GM19324 (cell line): ENCODE measurements around the gene EHMT1.

Experiments
- ATAC-seq: cut with Tn5 transposase; IDR thresholded peaks from one replicate; pipeline ENCODE4 v1.9.1; 2021; ENCODE audit warnings: mild to moderate bottlenecking, moderate library complexity; ENCODE audit not compliant: unreplicated experiment, low FRiP score

EHMT1 gene

DNA sequence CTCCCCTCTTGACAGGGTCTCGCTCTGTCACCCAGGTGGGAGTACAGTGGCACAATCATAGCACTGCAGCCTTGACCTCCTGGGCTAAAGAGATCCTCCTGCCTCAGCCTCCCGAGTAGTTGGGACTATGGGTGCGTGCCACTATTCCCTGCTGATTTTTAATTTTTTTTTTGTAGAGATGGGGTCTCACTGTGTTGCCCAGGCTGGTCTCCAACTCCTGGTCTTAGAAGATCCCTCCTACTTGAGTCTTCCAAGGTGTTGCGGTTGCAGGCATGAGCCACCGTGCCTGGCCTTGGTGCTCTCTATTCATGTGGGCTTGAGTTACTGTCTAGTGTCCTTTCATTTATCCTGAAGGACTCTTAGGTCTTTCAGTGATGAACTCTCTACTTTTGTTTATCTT is 24.1 kb downstream of the EHMT1 start:
- no peak for ATAC-seq

DNA sequence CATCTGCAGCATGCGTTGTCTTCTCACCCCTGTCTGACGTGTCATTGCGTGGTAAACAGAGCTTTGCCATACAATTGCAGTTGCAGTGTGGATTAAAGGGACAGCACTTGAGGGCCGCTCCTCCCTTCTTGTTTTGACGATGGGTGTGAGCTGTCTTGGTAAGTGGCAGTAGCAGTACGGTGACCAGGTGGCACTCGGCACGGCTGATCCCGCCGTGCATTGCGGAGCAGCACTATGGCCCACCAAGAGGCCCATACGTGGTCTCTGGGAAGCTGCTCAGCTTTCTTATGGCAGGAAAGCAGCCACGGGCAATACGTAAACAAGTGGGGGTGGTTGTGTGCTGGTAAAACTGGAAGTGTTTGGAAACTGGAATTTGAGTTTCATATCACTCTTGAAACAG is 25.1 kb downstream of the EHMT1 start:
- ATAC-seq = no peak

DNA sequence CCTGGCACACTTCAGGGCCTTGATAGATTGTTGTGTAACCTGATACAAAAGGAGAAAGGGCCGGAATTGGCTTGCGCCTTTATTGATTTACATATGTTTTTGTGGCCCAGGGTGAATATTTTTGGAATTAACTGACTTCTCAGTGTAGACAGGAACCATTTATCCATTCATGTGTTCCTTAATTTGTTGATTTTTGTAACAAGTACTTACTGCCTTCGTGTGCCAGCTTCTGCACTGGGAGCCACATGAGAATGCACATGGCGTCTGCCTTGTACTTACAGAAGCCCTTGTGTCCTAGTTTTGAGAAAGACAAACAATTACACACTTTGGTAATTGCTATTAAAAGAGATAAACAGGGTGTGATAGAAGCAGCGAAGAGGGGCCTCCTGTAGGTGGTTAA is 26.4 kb downstream of the EHMT1 start:
- ATAC-seq = no peak

DNA sequence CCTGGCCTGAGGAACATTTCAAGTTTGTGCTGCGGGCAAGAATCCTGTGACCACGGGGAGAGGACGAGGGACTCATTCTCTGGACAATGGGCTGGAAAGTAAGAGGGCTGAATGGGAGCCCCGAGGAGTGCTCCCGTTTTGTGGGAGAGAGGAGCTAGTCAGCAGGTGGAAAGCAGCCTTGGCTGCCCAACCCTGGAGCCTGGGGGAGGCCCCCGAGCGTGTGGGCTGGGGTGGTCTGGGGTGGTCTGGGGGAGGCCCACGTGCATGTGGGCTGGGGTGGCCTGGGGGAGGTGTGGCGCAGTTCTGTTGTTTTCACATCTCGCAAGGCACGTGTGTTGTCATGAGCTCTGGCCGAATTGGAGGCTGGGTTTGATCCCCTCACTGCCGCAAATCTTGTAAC is 27.5 kb downstream of the EHMT1 start:
- ATAC-seq = no peak

DNA sequence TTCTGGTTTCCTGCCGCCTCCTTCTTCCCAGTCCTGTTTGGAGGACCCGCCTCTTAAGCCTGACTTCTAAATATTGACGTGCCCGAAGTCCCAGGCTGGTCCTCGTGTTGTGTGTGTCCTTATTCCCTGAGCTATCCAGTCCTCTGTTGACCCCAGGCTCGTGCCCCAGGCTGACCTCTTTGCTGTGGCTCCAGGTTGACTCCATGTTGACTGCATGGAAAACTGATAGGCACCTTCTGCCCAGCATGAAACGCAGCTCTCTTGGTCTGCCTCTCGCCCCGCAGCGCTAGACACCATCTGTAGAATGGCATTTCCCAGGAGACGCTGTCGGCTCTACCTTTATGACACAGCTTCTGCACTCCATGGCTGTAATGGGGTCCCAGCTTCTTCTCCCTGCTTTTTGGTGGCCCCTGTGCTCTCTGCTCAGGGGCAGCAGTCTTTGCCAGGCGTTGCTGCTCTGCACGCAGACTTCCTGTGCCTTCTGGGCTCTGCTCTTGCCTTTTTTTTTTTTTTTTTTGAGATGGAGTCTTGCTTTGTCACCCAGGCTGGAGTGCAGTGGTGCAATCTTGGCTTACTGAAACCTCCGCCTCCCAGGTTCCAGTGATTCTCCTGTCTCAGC is 28.4 kb downstream of the EHMT1 start:
- no peak for ATAC-seq

DNA sequence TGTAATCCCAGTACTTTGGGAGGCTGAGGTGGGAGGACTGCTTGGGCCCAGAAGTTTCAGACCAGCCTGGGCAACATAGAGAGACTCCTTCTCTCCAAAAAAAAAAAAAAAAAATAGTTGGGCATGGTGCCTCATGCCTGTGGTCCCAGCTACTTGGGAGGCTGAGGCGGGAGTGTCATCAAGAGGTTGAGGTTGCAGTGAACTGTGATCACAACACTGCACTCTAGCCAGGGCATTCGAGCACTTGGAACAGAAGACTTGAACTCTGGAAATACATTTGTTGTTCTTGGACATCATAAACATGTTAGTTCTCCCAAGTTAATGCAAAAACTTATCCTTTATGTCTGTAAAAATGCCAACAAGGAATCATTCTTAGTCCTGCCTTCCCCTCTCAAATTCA is 29.6 kb downstream of the EHMT1 start:
- ATAC-seq = no peak

DNA sequence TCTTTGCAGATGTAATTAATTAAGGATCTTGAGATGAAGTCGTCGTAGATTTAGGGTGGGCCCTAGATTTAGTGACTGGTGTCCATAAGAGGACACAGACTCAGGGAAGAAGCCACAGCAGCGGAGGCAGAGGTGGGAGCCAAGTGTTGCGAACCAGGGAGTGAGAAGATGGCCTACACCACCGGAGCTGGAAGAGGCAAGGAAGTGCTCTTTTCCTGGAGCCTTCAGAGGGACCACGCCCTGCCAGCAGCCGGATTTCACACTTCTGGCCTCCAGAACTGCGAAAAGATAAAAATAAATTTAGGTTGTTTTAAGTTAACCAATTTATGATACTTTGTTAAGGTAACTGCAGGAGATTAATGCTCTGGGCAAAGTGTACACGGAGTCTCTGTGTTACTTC is 30.7 kb downstream of the EHMT1 start:
- no peak for ATAC-seq

DNA sequence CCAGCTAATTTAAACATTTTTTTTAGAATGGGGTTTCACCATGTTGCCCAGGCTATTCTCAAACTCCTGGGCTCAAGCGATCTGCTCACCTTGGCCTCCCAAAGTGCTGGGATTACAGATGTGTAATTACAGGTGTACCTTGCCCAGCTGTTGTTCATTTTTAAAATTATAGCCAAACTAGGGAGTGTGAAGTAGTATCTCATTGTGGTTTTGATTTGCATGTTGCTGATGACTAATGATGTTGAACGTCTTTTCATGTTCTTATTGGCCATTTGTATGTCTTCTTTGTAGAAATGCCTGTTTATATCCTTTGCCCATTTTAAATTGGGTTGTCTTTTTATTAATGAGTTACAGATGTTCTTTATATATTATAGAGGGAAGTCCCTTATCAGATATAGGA is 31.5 kb downstream of the EHMT1 start:
- no peak for ATAC-seq

DNA sequence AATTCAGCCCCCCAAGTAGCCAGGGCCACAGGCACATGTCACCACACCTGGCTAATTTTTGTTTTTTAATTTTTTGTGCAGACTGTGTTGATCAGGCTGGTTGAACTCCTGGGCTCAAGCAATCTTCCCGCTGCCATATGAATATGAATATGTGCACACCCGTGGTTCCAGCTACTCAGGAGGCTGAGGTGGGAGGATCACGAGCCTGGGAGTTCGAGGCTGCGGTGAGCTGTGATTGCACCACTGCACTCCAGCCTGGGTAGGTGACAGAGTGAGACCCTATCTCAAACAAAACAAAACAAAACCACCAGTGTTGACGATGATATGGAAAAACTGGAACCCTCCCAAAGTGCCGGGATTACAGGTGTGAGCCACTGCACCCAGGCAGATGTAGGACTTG is 32.0 kb downstream of the EHMT1 start:
- ATAC-seq = no peak

DNA sequence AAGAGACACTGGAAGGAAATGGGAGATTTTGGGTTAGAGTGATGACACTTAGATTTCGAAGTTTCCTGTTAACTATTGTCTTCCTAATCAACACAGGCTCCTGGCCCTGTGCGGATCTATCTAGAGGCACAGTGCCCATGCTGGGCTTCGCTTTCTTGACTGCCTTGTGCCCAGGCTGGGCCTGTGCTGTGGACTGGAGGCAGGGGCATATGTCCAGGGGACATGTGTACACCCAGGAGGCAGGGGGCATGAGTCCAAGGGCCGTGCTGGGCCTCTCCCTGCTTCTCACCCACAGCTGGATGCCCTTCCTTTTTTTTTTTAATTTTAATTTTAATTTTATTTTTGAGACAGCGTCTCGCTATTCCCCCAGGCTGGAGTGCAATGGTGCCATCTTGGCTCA is 37.6 kb downstream of the EHMT1 start:
- ATAC-seq = no peak

DNA sequence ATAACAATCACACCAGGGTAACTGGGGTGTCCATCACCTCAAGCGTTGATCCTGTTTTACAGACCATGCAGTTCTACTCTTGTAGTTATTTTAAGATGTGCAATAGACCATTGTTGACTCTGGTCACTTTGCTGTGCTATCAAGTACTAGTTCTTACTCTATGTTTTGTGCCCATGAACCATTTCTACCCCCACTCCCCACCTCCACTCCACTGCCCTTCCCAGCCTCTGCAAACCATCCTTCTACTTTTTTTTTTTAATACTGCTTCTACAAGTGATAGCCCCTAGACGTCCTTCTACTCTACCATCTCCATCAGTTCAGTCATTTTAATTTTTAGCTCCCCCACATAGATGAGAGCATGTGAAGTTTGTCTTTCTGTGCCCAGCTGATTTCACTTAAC is 38.8 kb downstream of the EHMT1 start:
- ATAC-seq = no peak

DNA sequence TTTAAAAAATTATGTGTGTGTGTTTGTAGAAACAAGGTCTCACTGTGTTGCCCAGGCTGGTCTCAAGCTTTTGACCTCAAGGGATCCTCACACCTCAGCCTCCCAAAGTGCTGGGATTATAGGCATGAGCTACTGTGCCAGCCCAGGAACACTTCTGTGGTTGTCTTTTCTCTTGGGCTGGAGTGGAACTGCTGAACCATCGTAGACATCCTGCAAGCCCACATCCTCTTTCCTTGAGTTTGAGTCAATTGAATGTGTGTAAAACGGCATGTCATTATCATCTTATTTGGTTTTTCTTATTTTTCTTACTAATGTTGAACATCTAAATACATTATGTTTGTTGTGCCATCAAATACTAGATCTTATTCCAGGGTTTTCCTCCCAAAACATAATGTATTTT is 40.0 kb downstream of the EHMT1 start:
- no peak for ATAC-seq

DNA sequence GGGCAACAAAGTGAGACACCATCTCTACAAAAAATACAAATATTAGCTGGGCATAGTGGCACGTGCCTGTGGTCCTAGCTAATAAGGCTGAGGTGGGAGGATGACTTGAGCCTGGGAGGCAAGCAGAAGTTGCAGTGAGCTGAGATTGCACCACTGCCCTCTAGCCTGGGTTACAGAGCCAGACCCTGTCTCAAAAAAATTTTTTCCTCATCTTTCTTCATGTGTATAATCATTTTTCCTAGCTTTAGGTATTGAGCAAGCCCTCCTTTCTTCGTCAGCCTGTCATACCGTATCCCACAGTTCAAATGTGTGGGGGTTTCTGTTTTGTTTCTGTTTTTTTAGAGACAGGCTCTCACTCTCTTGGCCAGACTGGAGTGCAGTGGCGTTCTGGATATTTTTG is 41.3 kb downstream of the EHMT1 start:
- no peak for ATAC-seq

DNA sequence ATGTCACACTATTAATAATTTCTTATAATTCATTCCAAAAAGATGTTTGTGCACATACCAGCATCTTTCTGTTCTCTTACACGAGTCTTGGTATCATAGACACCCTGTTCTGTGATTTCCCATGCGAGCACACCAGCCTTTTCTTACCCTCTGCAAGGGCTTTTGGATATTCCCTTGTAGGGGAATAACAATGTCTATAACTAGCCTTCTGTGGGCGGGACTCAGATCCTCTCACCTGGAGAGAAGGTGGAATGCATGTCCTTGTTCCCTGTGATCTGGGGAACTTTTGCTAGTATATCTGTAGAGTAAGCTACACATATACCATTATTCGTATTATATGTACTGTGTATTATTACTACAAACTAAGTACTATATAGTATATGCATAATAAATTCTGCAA is 44.8 kb downstream of the EHMT1 start:
- no peak for ATAC-seq

DNA sequence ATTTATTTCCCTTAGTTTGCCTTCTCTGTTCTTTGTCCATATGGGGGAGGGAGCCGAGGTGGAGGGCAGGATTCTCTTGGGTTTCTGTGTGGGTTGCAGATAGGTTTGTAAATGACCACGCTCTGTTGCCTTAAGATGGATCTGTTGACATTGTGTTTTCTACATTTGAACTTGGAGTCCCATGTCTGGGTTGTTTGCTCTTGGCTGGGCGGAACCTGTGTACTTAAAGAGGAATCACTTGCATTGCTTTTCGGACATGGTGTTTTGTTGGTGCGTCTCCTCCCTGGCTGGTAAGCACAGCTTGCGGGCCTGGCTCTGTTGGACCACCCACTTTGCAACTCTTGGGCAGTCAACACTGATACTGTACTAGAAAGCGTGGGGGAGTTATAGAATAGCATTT is 45.9 kb downstream of the EHMT1 start:
- ATAC-seq = no peak

DNA sequence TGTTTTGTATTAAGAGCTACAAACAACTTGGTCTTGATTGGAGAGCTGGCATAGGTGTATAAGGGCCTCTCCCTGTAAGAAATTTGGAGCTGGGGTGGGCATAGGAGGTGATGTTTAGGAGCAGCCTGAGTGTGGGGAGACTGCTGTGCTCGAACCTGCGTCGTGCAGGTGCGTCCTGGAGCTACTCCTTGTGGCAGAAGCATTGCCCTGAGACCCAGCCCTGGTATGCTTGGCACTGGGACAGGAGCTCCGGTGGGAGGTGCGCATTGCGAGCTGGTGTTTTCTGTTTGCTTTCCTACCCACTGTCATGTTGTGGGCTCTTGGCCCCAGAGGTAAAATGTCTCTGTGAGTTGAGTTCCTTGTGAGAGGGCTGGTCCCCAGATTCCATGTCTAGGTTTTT is 46.4 kb downstream of the EHMT1 start:
- ATAC-seq = no peak

DNA sequence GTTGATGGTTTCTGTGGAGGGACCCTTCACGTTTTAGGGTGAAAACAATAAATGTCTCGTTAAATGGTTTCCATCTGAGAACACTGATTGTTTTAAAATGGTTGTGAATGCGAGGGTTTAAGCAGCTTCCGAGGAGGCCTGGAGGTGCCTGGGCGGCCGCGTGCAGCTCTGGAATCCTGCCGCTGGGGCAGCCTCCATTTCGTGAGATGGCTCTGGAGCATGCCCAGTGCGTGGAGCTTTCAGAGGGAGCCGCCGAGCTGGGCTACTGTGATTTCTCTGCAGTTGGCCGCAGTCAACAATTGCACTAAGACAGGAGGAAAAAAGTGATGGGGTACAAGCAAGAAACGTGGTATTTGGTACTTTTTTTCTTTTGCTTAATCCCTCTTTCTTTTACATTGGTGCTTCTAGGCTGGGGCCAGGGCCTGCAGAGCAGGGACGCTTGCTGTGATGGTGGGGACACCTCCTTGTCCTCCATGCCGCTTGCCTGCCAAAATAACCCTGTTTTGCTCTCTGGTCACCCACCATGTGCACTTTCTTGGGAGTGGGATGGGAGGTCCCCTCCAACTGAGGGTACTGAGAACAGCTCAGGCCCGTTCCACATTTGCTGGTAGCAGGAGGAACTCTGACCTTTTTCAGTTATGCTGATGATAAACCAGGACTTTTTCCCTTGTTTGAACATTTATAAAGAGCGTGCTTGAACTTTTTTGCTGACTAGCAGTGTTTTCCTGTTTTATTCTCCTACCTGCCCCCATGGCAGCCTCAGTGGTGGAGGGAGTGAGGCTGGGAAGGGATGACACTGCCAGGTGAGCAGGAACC is 47.1 kb downstream of the EHMT1 start:
- ATAC-seq = no peak

DNA sequence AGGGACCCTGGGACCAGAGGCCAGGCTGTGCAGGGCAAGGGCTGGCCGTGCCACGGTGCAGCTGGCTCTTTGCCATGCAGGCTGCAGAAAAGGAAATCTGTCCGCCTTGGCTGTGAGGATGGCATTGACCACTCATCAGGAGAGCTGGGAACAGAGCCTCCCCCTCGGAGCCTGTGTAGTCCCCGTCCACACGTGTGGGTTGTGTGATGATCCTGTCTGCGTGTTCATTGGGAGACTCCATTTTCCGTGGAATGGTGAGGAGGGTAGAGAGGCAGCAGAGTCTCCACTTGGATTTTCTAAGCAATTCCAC is 47.7 kb downstream of the EHMT1 start:
- ATAC-seq = no peak

DNA sequence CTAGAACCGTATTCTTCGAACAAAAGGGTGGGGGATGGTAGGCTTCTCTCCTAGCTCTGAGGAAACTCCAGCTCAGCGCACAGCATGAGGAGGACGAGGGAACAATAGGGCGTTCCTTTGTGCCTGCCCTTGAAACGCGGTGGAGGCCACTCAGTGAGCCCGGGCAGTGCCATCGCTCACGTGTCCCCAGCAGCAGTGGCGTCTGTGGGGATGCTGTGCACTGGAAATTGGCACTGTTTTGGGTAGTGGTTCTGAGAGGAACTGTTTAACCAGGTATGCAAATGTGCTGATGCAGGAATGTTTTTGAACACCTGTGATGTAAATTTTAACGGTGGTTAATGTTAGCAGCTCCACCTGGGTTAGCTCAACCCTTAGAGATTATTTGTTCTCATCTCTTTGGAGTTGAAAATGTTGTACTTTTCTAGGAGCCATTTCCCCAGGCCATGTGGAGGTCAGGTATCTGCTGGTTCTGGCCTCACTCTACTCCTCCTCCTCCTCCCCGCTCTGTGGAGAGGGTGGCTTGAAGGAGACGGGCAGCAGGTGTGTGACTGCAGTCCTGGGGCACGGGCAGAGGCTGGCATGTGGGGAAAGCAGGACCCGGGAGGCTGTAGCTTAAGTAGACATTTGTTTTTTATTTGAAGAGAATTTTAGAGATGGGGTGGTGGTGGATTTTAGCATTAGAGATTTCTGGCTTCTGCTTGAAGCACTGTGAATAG is 48.3 kb downstream of the EHMT1 start:
- ATAC-seq = no peak

DNA sequence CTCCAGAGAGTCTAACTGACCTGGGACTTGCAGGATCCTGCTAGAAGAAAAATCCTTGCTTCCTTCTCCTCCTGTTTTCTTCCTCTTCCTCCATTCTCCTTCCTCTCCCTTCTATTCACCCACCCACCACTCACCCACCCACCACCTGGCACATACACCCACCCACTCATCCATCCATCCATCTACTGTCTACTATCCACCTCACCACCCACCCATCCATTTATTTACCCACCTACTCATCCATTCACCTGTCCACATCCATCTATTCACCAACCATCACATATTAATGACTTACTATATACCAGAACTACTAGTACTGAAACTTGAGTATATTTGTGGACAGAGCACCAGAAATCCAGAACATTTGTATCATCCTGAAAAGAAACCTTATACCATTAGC is 49.4 kb downstream of the EHMT1 start:
- no peak for ATAC-seq

DNA sequence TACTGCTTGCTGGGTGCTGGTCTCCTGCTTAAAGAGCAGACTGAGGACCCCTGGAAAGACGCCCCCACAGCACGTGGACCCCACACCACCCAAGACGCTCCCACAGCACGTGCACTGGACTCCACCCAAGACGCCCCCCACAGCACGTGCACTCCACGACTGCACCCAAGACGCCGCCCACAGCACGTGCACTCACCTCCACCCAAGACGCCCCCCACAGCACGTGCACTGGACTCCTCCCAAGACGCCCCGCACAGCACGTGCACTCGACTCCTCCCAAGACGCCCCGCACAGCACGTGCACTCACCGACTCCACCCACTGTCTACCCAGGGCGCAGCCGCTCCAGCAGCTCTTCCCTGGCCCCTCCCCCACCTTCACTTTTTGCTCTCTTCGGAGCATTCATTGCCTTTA is 50.5 kb downstream of the EHMT1 start:
- ATAC-seq = no peak
